GM18502 (cell line): Measurements from ENCODE around the gene FOXP2.

Experiments
- ATAC-seq: cut with Tn5 transposase; IDR thresholded peaks from one replicate; pipeline ENCODE4 v1.9.1; 2021; ENCODE audit warnings: mild to moderate bottlenecking; ENCODE audit not compliant: unreplicated experiment, poor library complexity

FOXP2 gene

DNA sequence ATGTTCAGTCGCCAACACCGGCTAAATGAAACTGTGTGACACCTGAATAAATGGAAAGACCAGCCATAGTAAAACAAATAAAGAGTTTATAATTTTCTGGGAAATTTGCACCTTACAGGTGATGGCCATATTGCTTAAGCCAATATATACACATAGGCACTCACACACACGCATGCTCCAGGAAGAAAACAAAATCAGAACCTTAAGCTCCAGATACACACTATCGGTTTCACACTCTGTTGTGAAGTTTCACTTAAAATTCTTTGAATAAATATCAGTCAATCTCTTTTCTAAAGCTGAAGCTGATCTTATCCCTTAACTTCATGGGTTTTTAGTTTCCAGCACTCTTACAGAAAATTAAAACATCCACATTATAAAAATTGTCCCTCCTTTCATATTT, 280.6 kb downstream of the FOXP2 start:
- no peak for ATAC-seq

DNA sequence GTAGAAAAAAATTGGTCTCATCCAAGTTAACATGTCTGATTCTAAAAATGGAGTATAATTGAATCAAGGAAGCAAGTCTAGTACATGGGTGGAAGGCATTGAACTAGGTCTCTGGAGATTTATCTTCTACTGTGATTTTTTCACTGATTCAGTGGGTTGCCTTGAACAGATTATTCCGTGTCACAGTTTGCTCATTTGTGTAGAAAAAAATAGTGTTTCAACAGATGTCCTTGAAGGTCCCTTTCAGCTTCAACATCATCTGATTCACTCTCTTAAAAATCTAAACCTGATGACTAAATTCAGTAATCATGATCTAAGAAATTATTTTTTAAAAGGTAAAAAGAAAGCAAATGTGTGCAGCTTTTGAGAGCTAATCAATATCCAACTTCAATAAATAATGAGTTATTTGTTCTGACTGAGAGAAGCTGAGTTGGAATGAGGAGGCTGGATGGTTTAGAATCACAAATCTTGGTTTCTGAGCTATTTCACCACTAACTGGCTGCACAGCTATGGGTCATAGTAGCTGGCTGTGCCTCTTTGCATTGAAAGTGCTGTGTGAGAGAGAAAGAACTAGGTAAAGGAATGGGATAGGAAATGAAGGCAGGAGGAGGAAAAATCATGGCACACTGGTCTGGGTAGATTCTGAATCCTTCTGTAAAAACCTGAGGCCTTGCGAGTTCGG, 285.8 kb downstream of the FOXP2 start:
- ATAC-seq, result no peak

DNA sequence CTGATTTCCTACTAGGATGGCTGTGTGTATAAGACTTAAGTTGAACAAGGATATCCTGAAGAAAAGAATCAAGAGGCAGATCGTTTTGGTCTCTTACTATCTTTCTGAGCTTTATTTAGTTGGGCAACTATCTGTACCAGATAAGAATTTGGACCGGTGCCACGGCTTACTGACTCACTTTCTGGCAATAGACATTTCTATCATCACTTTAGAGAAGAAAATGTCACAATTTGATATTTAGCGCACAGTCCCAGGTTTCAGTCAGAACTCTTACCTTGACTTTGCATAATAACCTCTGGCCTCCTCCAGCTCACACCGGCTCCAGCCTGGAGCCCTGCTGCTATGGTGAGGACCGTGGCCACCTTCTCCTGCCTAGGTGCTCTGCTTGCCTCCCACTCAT, 289.1 kb downstream of the FOXP2 start:
- ATAC-seq, result no peak

DNA sequence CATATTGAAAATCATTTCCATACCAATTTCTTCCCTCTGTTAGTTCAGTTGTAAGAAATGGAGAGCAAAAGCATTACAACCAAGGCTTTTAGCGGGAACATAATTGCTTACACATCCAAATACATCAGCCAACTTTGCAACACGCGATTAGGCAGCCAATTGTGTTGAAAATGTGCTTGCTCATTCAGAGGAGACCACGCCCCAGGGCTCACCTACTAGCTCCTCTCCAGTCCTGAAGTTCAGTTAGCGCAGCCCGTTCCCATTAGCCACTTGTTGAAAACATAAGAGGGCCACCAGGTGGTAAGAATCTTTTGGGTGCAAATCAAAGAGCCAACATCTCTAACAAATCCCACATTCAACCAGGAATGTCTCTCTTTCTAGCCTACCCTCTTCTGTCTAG, 294.0 kb downstream of the FOXP2 start:
- ATAC-seq, result no peak

DNA sequence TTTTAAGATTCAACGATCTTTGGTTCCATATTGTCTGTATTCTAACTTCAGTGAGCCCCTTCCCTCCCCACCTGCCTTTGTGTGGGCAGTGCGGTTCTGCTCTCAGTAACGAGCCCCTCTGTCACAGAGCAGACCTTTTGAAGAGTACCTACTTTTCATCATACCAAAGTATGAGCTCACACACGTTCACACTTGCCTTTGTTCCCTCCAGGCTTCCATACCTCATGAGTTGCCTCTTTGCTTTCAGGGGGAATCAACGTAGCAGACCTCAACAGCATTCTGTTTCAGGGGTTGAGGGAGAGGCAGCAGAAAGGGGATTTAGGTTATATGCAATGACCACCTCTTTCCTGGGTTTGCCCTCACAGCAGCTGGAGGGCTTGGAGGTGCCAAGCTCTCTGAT, 295.9 kb downstream of the FOXP2 start:
- no peak for ATAC-seq

DNA sequence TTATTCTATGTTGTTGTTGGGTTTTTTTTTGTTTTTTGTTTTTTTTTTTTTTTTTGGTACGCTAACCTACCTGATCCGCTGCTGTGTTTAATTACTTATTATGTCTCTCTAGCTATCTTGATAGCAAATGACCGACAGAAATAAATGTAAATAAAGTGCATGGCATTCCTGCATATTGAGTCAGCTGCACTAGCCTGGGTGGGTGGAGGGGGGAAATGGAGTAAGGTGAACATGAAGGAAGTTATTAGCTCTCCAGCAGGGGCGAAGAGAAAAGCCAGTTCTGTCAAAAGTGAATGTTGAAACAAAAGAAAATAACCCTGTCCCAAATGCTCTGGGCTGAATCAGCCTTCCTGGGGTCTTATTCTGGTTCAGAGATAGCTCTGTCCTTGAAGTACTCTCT, 296.6 kb downstream of the FOXP2 start:
- no peak for ATAC-seq

DNA sequence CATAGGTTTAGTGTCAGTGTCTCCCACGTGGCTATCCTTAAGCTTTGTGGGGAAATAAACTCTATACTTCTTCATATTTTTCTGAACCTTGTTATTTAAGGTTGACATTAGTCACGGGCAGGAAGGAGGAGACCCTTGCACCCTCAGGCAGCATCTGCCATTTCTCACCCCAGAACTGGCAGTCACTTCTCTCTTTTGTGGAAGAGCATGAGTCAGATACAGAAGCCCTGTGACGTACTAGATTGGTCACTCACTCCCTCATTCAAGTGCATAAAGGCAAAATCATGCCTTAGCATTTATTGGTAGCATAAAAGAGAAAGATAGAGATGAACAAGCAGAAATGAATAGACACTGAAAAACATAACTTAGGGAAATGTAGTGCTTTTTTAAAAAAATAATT, 301.3 kb downstream of the FOXP2 start:
- peak; percentile 43 for ATAC-seq

DNA sequence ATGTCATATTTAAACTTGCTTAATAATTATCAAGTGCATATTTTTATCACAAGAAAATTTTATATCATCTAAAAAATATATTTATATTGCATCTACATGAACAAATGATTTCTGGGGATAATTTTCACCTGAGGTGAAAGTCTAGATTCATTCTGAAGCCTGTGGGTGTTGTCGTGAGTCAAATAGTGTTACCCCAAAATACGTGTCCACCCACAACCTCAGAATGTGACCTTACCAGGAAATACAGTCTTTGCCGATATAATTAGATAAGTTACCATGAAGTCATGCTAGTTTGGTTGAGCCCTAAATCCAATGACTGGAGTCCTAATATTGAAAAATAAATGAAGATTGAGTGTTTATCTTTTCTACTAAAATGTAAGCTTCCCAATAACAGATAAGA, 304.2 kb downstream of the FOXP2 start:
- peak; percentile 69 for ATAC-seq

DNA sequence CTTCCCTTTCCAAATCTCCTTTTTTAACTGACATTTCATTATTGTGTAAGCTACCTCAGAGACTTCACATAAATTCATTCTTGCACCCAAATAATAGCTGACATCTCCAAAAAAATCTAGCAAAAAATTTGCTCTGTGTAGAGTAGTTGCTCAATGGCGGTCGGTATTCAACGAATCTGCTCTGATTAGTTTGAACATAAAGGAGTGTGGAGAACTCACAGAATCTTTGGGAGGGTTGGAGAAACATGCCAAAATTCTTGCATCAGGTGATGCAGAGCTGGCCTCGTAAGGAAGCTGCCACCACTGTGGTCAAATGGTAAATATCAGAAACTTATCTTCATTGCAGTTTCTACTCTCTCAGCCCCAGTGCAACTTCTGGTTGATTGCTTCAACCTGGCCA, 306.1 kb downstream of the FOXP2 start:
- no peak for ATAC-seq

DNA sequence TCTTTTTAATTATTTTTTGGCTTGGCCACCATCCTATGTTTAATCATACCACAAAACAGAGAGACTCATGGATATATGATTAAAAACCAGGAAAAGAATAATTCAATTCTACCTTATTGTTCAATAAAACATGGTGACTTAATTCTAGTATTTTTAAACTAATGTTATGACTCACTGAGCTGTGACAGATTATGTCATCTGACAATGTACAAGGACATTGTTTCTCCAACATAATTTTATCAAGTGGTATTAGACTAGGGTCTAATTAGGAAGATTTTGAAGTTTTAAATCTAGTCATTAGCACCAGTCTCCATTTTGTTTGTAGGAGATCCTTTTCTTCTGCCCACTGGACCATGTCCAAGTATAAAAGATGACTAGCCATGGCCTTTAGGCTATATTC, 307.9 kb downstream of the FOXP2 start:
- no peak for ATAC-seq

DNA sequence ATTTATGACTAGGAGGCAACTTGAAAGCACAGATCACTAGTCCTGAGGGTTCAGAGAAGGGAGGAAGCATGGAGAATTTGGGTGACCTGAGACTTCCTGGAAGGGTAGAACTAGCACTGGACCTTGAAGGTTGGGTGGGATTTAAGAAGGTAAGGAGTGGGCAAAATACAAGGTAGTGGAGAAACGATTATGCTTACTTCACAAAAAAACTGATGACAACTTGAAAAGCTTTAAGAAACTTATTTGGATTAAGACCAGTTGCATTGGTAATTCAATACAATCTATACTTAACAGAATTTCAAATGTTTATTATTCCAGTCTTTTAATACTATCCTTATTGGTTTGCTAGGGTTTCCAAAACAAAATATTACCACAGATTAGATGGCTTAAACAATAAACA, 308.7 kb downstream of the FOXP2 start:
- ATAC-seq, result no peak

DNA sequence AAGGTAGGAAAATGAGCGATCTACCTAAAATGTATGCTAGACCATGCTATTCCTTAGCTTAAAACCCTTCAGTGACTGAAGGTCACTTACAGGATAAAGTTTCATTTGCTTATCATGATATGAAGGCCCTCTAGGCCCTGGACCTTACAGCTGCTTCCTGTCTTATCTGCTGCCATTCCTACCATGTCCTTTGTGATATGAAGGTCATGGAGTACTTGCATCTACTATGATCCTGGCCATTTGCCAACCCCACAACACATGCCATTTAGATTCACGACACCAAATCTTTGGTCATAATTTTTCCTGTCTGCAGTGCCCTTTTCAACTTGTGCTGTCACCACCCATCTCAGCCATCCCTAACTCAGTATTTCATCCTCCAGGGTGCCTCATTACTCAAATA, 325.5 kb downstream of the FOXP2 start:
- no peak for ATAC-seq

DNA sequence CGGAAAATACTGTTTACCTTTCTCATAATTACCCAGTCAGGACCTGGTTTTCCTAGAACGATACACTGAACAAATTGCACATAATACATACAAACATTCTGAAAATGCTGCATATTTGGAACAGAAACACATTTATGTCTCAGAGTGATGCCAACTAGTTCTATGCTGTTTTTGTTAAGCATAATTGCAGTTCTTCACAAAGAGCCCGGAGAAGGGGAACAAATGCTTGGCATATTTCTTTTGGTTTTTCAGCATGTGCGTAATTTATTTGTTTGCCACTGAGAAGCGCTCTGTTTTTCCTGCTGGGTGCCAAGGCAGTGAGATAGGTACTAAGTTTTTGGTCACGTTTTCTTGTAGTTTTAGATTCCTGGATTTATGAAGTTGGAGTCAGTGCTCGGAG, 326.3 kb downstream of the FOXP2 start:
- no peak for ATAC-seq

DNA sequence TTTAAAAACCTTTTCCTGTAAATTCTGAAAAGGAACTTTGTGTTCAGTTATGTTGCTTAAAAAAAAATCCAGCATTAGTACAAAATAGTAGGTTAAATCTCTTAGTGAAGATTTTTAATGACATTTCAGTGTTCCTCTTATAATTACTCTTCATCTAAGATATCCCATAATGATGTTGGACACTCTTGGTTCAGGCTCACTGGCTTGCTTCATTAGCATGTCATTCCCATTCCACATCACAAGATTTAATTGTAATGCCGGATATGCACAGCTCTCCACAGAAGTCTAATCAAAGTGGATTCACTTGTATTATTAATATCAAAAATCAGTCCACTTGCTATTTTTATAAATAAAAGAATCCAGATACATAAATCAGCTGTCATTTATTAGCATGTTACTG, 327.3 kb downstream of the FOXP2 start:
- ATAC-seq, result no peak
